Mammary epithelial cell (primary cell): ENCODE measurements around the gene RANGAP1.

Source experiments
- CTCF ChIP-seq, 2 donors: IDR thresholded peaks in 1 of 2; conservative IDR thresholded peaks in 1 of 2; 2 replicates each; pipeline ENCODE4 v1.5.1; 2011 to 2012; ENCODE audit warnings: inconsistent platforms in 2 of 2, low read length in 2 of 2, mild to moderate bottlenecking in 2 of 2, control low read depth in 1 of 2, low read depth in 1 of 2; ENCODE audit not compliant: insufficient read depth in 1 of 2; ENCODE audit errors: extremely low read depth in 1 of 2
- EZH2 ChIP-seq: IDR thresholded peaks from 2 replicates; pipeline ENCODE4 v1.6.1; 2012; ENCODE audit warnings: low read length, inconsistent platforms, borderline replicate concordance

DNA sequence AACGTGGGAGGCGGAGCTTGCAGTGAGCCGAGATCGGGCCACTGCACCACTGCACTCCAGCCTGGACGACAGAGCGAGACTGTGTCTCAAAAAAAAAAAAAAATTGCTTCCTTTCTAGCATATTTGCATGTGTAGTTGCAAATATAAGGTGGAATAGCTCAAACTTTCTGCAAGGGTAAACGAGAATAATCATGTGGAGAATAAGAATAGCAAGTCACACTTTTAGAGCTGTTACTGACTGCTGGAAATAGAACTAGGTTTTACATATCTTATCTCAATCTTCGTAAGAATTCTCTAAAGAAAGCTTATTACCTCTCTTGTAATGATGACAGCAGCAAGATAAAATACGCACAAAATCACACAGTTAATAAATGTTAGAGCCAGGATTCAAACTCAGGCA is 79.3 kb downstream of the RANGAP1 start:
- TF ChIP-seq CTCF (conservative IDR thresholded peaks at IDR 0.05 in 1 of 2, IDR thresholded peaks at IDR 0.05 in 1 of 2; ENCODE audit: extremely low read depth in 1 of 2, insufficient read depth in 1 of 2, low read depth in 1 of 2, low read length in 2 of 2) (no peak), EZH2 (no peak)
